Measurements from ENCODE around the gene CD19. TPM values are rescaled to one million over a fixed set of nuclear protein-coding genes. Genes with fewer than 3 reads are reported as not detected.

CD19 gene
- total and polyA plus RNA-seq, 10 of the 15 experiments (the other 5 are each of a cell fraction or from before 2014, with no cell fraction given), result 1.2 to 125 (median 77.2) TPM

- H3K79me2 ChIP-seq (ENCODE audit: control insufficient read depth, insufficient read depth, low read length), result no peaks in the 10 kb centered on the region
- no peak for DNase-seq (ENCODE audit: low read depth, low spot score)
- no peaks in the 10 kb centered on the region for H4K20me1 ChIP-seq (ENCODE audit: control insufficient read depth, insufficient read depth)
- peaks cover 5 to 6% of the 10 kb centered on the region in 2 experiments for H3K36me3 ChIP-seq (ENCODE audit: control insufficient read depth in 2 of 2, insufficient read depth in 2 of 2, low read length in 1 of 2)
- H3K4me2 ChIP-seq (ENCODE audit: control insufficient read depth, insufficient read depth), result peak overlapping the region; percentile 73
- CTCF ChIA-PET, result interaction anchor here (0.7 to 6.4 kb wide), 11 partner anchors 9 to 1142 kb away, joined by 3 to 76 read pairs (median 4); no protein-coding TSS in a partner anchor
- H3K9me3 ChIP-seq (replicated peaks; ENCODE audit: control insufficient read depth, insufficient read depth, low read length), result no peaks in the 10 kb centered on the region
- H2AFZ ChIP-seq (ENCODE audit: control insufficient read depth, low read depth, low read length), result no peak overlapping the region
- TF ChIP-seq MLLT1 (IDR thresholded peaks at IDR 0.05) (no peak), POLR2A (IDR thresholded peaks at IDR 0.05; ENCODE audit: low read depth, low read length) (no peak), REST (IDR thresholded peaks at IDR 0.05; ENCODE audit: low read depth, low read length) (no peak), CREB1 (IDR thresholded peaks at IDR 0.05; ENCODE audit: low read depth) (peak; percentile 79), CREM (IDR thresholded peaks at IDR 0.05; ENCODE audit: low read depth) (peak; percentile 38; the same call in 1 of the 2 replicates)
- 74% methylated on average over 3 of the region's 3 CpGs for WGBS (ENCODE audit: insufficient coverage, insufficient replicate concordance, low lambda C conversion rate, missing lambda C conversion rate)
- no peak for FAIRE-seq
- no peak for ATAC-seq
- H3K4me1 ChIP-seq (ENCODE audit: control insufficient read depth, insufficient read depth, low read length), result peaks cover 14% of the 10 kb centered on the region
- SMC1A ChIA-PET (ENCODE audit: uncharacterized antibody, unreplicated experiment), result interaction anchor here (1.1 to 5.8 kb wide), 14 partner anchors 9 to 77 kb away, joined by 3 to 58 read pairs (median 8); partner anchors contain the start of genes CD19, NFATC2IP, SH2B1 and TUFM
- no peaks in the 10 kb centered on the region for H3K27me3 ChIP-seq (replicated peaks in 1 of 2; ENCODE audit: control insufficient read depth in 2 of 2, insufficient read depth in 2 of 2, low read length in 1 of 2)
- H3K9ac ChIP-seq (ENCODE audit: control insufficient read depth, insufficient read depth, low read length), result peak overlapping the region; percentile 35
- intact Hi-C loops (cut with micrococcal nuclease; ENCODE audit: unreplicated experiment), result loop anchor here (10.0 kb wide), 1 partner anchor 428 kb away; the partner anchor contains the start of genes APOBR and CLN3
- peak overlapping the region; percentile 63 for H3K4me3 ChIP-seq
- BruUV-seq (replicated peaks), result no TSS peak
- H3K27ac ChIP-seq (ENCODE audit: control insufficient read depth, insufficient read depth), result peak overlapping the region; percentile 99
- in situ Hi-C loops (cut with MboI), result no loop called here
- RAD21 ChIA-PET (ENCODE audit: unreplicated experiment), result interaction anchor here (0.9 to 2.5 kb wide), 13 partner anchors 10 to 101 kb away, joined by 3 to 32 read pairs (median 7); partner anchors contain the start of genes ATXN2L, CD19, NFATC2IP and SH2B1
- POLR2A ChIA-PET, result interaction anchor here (0.5 to 5.1 kb wide), 12 partner anchors 10 to 108 kb away, joined by 3 to 39 read pairs (median 6); partner anchors contain the start of genes ATP2A1, ATXN2L, CD19 and NFATC2IP
These were observed 8.6 kb upstream of the CD19 start for GRCh38 chr16:28923231-28923587.

All from GM12878 (cell line).